ENCODE measurements around the gene ITPR3.

DNA sequence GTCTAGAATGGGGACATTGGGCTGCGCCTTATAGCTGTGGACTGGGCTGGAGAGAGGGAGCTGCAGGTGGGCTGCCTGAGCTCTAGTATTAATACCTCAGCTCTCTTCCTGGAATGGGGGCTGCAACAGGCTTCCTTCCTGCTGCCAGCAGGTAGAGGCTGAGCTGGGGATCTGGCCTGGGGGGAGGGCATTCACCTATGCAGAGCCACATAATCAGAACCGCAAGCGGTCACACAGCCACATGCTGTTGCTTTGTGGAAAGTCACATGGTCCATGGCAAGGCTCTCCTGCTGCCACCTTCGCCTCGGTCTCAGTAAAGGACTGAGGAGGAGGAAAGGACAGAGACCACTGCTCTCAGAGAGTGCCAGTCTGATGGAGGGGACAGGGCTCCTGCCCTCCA is 35.7 kb downstream of the ITPR3 start:
- TF ChIP-seq, protein P1, sequence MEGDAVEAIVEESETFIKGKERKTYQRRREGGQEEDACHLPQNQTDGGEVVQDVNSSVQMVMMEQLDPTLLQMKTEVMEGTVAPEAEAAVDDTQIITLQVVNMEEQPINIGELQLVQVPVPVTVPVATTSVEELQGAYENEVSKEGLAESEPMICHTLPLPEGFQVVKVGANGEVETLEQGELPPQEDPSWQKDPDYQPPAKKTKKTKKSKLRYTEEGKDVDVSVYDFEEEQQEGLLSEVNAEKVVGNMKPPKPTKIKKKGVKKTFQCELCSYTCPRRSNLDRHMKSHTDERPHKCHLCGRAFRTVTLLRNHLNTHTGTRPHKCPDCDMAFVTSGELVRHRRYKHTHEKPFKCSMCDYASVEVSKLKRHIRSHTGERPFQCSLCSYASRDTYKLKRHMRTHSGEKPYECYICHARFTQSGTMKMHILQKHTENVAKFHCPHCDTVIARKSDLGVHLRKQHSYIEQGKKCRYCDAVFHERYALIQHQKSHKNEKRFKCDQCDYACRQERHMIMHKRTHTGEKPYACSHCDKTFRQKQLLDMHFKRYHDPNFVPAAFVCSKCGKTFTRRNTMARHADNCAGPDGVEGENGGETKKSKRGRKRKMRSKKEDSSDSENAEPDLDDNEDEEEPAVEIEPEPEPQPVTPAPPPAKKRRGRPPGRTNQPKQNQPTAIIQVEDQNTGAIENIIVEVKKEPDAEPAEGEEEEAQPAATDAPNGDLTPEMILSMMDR (conservative IDR thresholded peaks at IDR 0.05; ENCODE audit: low read length), result no peak
- TF ChIP-seq EZH2phosphoT487 (IDR thresholded peaks at IDR 0.05; ENCODE audit: borderline replicate concordance, low read depth, low read length), result no peak
